CD8-positive, alpha-beta memory T cell (primary cell): ENCODE results near the gene NRARP. TPM values are rescaled to one million over a fixed set of nuclear protein-coding genes. Genes with fewer than 3 reads are reported as not detected.
A peak's percentile ranks its signal among the peaks of the same experiment; 100 is the strongest.

Source experiments
- CTCF ChIA-PET: fragments of 350-600 bp; sonication (Branson Sonifier 250); formaldehyde crosslinking; loops from one replicate; lab custom pipeline; 2021; ENCODE audit warnings: antibody characterized with exemption; lab: Charles Lee
- POLR2A ChIA-PET: fragments of 350-600 bp; sonication (Branson Sonifier 250); formaldehyde crosslinking; loops from one replicate; lab custom pipeline; 2021; ENCODE audit warnings: antibody characterized with exemption; lab: Charles Lee
- DNase-seq, 5 donors: peaks; one replicate each; pipeline versions ENCODE4 v3.0.0 to v3.0.0-alpha.2; 2020 to 2022; ENCODE audit warnings: mixed read lengths in 1 of 5
- H3K27ac ChIP-seq: one replicate; pipeline ENCODE4 v1.7.0; 2013; ENCODE audit warnings: low read depth, mild to moderate bottlenecking, low read length, moderate library complexity
- H3K27me3 ChIP-seq: 2 replicates; pipeline ENCODE4 v1.7.0; 2013; ENCODE audit warnings: low read length, mild to moderate bottlenecking; ENCODE audit not compliant: insufficient read depth, poor library complexity, severe bottlenecking
- H3K36me3 ChIP-seq: 2 replicates; pipeline ENCODE4 v1.7.0; 2013; ENCODE audit warnings: mild to moderate bottlenecking, low read length, moderate library complexity; ENCODE audit not compliant: insufficient read depth
- H3K4me1 ChIP-seq: 2 replicates; pipeline ENCODE4 v1.7.0; 2013; ENCODE audit warnings: mild to moderate bottlenecking, low read length, moderate library complexity; ENCODE audit not compliant: insufficient read depth
- H3K4me3 ChIP-seq: 2 replicates; pipeline ENCODE4 v1.7.0; 2013; ENCODE audit warnings: mild to moderate bottlenecking, low read length
- H3K9me3 ChIP-seq: 2 replicates; pipeline ENCODE4 v1.7.0; 2013; ENCODE audit warnings: mild to moderate bottlenecking, low read length
- H3K27ac Mint-ChIP-seq, 8 donors: one replicate each; pipeline ENCODE4 v1.8.0; 2020 to 2021; ENCODE audit warnings: mixed read lengths in 8 of 8, mild to moderate bottlenecking in 6 of 8, inconsistent platforms in 3 of 8, moderate library complexity in 3 of 8
- H3K27me3 Mint-ChIP-seq, 2 donors: one replicate each; pipeline ENCODE4 v1.8.0; 2020 to 2021; ENCODE audit warnings: mixed read lengths in 2 of 2, mild to moderate bottlenecking in 1 of 2, moderate library complexity in 1 of 2
- H3K36me3 Mint-ChIP-seq, 3 donors: one replicate each; pipeline ENCODE4 v1.8.0; 2020 to 2021; ENCODE audit warnings: mixed read lengths in 3 of 3, inconsistent platforms in 1 of 3, mild to moderate bottlenecking in 1 of 3
- H3K4me1 Mint-ChIP-seq, 3 donors: one replicate each; pipeline ENCODE4 v1.8.0; 2020 to 2021; ENCODE audit warnings: mixed read lengths in 3 of 3, inconsistent platforms in 1 of 3, mild to moderate bottlenecking in 1 of 3
- H3K4me3 Mint-ChIP-seq, 7 donors: one replicate each; pipeline ENCODE4 v1.8.0; 2020 to 2021; ENCODE audit warnings: mixed read lengths in 7 of 7, mild to moderate bottlenecking in 6 of 7, moderate library complexity in 4 of 7, inconsistent platforms in 2 of 7
- H3K9me3 Mint-ChIP-seq, 5 donors: one replicate each; pipeline ENCODE4 v1.8.0; 2020 to 2022; ENCODE audit warnings: mixed read lengths in 5 of 5, mild to moderate bottlenecking in 3 of 5, moderate library complexity in 2 of 5, inconsistent platforms in 1 of 5
- polyA plus RNA-seq: library from polyadenylated mRNA; unstranded; fragments of 300-500 nt; fragmentation: Illumina TruSeq; gene quantifications from one replicate; pipeline ENCODE4 v1.2.3, GENCODE V29; 2021
- total RNA-seq, 2 experiments: library from RNA; stranded (reverse); gene quantifications; one replicate each; pipeline ENCODE4 v1.2.3, GENCODE V29; 2021

NRARP gene
- total and polyA plus RNA-seq, 3 experiments from 2014 or later, result 1.9 to 2.3 TPM; not detected in 1

- DNase-seq, result peak in 1 of 5 donors; percentile 35
- H3K36me3 Mint-ChIP-seq, result no peaks in the 10 kb centered on the region
- no peak overlapping the region for H3K27ac ChIP-seq
- no peak overlapping the region for H3K4me3 Mint-ChIP-seq
- CTCF ChIA-PET, result no interaction called here
- no peaks in the 10 kb centered on the region for H3K9me3 Mint-ChIP-seq
- H3K9me3 ChIP-seq, result no peaks in the 10 kb centered on the region
- peaks cover 0 to 2% of the 10 kb centered on the region in 2 donors for H3K27me3 Mint-ChIP-seq
- no peaks in the 10 kb centered on the region for H3K36me3 ChIP-seq
- POLR2A ChIA-PET, result no interaction called here
- H3K27ac Mint-ChIP-seq, result no peak overlapping the region
- H3K4me1 ChIP-seq, result no peaks in the 10 kb centered on the region
- no peak overlapping the region for H3K4me3 ChIP-seq
- no peaks in the 10 kb centered on the region for H3K27me3 ChIP-seq
- H3K4me1 Mint-ChIP-seq, result peaks cover 0 to 1% (median 0%) of the 10 kb centered on the region in 3 donors
Observed at GRCh38 chr9:137311986-137312851, 10.1 kb upstream of the NRARP start.

- Mint-ChIP-seq H3K27me3 (no peaks in the 10 kb centered on the region), H3K4me3 (no peak overlapping the region), H3K27ac (no peak overlapping the region), H3K9me3 (no peaks in the 10 kb centered on the region), H3K36me3 (no peaks in the 10 kb centered on the region), H3K4me1 (peaks cover 0 to 4% (median 0%) of the 10 kb centered on the region in 3 donors)
- CTCF ChIA-PET, result no interaction called here
- no peaks in the 10 kb centered on the region for H3K27me3 ChIP-seq
- peak in 1 of 5 donors; percentile 40 for DNase-seq
- H3K9me3 ChIP-seq, result no peaks in the 10 kb centered on the region
- H3K4me3 ChIP-seq, result no peak overlapping the region
- POLR2A ChIA-PET, result no interaction called here
- H3K4me1 ChIP-seq, result no peaks in the 10 kb centered on the region
- no peaks in the 10 kb centered on the region for H3K36me3 ChIP-seq
- no peak overlapping the region for H3K27ac ChIP-seq
Observed at GRCh38 chr9:137311171-137311985, 9.3 kb upstream of the NRARP start.

- Mint-ChIP-seq H3K4me1 (peaks cover 0 to 7% (median 0%) of the 10 kb centered on the region in 3 donors), H3K36me3 (no peaks in the 10 kb centered on the region), H3K4me3 (no peak overlapping the region), H3K27ac (no peak overlapping the region), H3K27me3 (no peaks in the 10 kb centered on the region), H3K9me3 (no peaks in the 10 kb centered on the region)
- ChIA-PET POLR2A (no interaction called here), CTCF (no interaction called here)
- no peak for DNase-seq
- no peaks in the 10 kb centered on the region for H3K36me3 ChIP-seq
- no peak overlapping the region for H3K4me3 ChIP-seq
- H3K27me3 ChIP-seq, result no peaks in the 10 kb centered on the region
- peaks cover 7% of the 10 kb centered on the region for H3K4me1 ChIP-seq
- no peaks in the 10 kb centered on the region for H3K9me3 ChIP-seq
- H3K27ac ChIP-seq, result no peak overlapping the region
Observed at GRCh38 chr9:137310189-137311052, 8.3 kb upstream of the NRARP start.

- peaks cover 0 to 9% (median 0%) of the 10 kb centered on the region in 3 donors for H3K4me1 Mint-ChIP-seq
Observed at GRCh38 chr9:137309368-137310188, 7.5 kb upstream of the NRARP start.

GRCh38 chr9:137308057-137308619 is 6.1 kb upstream of the NRARP start:
- no peak overlapping the region for H3K4me3 ChIP-seq
- ChIA-PET POLR2A (no interaction called here), CTCF (no interaction called here)
- H3K27me3 ChIP-seq, result no peaks in the 10 kb centered on the region
- peak in 1 of 5 donors; percentile 37 for DNase-seq
- no peaks in the 10 kb centered on the region for H3K9me3 ChIP-seq
- H3K36me3 Mint-ChIP-seq, result no peaks in the 10 kb centered on the region
- no peaks in the 10 kb centered on the region for H3K36me3 ChIP-seq
- no peak overlapping the region for H3K27ac ChIP-seq
- H3K4me1 ChIP-seq, result peaks cover 14% of the 10 kb centered on the region
- H3K4me3 Mint-ChIP-seq, result no peak overlapping the region
- no peaks in the 10 kb centered on the region for H3K9me3 Mint-ChIP-seq
- peaks cover 0 to 9% (median 0%) of the 10 kb centered on the region in 3 donors for H3K4me1 Mint-ChIP-seq
- H3K27ac Mint-ChIP-seq, result no peak overlapping the region
- H3K27me3 Mint-ChIP-seq, result no peaks in the 10 kb centered on the region

More at GRCh38 chr9:137309368-137310188, 7.5 kb upstream of the NRARP start:
- H3K27ac ChIP-seq, result no peak overlapping the region
- peaks cover 14% of the 10 kb centered on the region for H3K4me1 ChIP-seq
- H3K27me3 Mint-ChIP-seq, result no peaks in the 10 kb centered on the region
- H3K9me3 Mint-ChIP-seq, result no peaks in the 10 kb centered on the region
- H3K4me3 ChIP-seq, result no peak overlapping the region
- no peaks in the 10 kb centered on the region for H3K36me3 Mint-ChIP-seq
- H3K36me3 ChIP-seq, result no peaks in the 10 kb centered on the region
- CTCF ChIA-PET, result no interaction called here
- POLR2A ChIA-PET, result no interaction called here
- DNase-seq, result no peak
- no peaks in the 10 kb centered on the region for H3K9me3 ChIP-seq
- no peak overlapping the region for H3K4me3 Mint-ChIP-seq
- H3K27me3 ChIP-seq, result no peaks in the 10 kb centered on the region
- no peak overlapping the region for H3K27ac Mint-ChIP-seq

GRCh38 chr9:137307255-137308056 is 5.4 kb upstream of the NRARP start:
- ChIA-PET POLR2A (no interaction called here), CTCF (no interaction called here)
- Histone ChIP-seq H3K27ac (no peak overlapping the region), H3K27me3 (no peaks in the 10 kb centered on the region), H3K4me1 (peaks cover 14% of the 10 kb centered on the region), H3K4me3 (no peak overlapping the region), H3K36me3 (no peaks in the 10 kb centered on the region), H3K9me3 (no peaks in the 10 kb centered on the region)
- H3K27ac Mint-ChIP-seq, result no peak overlapping the region
- no peaks in the 10 kb centered on the region for H3K9me3 Mint-ChIP-seq
- no peak for DNase-seq
- H3K27me3 Mint-ChIP-seq, result no peaks in the 10 kb centered on the region
- no peak overlapping the region for H3K4me3 Mint-ChIP-seq
- H3K36me3 Mint-ChIP-seq, result no peaks in the 10 kb centered on the region
- H3K4me1 Mint-ChIP-seq, result peaks cover 0 to 9% (median 0%) of the 10 kb centered on the region in 3 donors
